H9 (cell line): ENCODE results near the gene SNTG2. TPM values are rescaled to one million over a fixed set of nuclear protein-coding genes. Genes with fewer than 3 reads are reported as not detected.

ENCODE experiments used
- DNase-seq: peaks from one replicate; pipeline ENCODE4 v3.0.0-alpha.2; 2017
- H2AFZ ChIP-seq: one replicate; pipeline ENCODE4 v1.6.1; 2013; ENCODE audit warnings: mild to moderate bottlenecking, low read length, control low read depth, moderate library complexity
- H2AK5ac ChIP-seq: 2 replicates; pipeline ENCODE4 v1.6.1; 2013; ENCODE audit warnings: low read length, control low read depth, mixed read lengths; ENCODE audit not compliant: insufficient read length
- H2BK120ac ChIP-seq: one replicate; pipeline ENCODE4 v1.6.1; 2013; ENCODE audit warnings: low read depth, mild to moderate bottlenecking, low read length, control low read depth, inconsistent platforms; ENCODE audit not compliant: poor library complexity, severe bottlenecking
- H2BK12ac ChIP-seq: 2 replicates; pipeline ENCODE4 v1.6.1; 2013; ENCODE audit warnings: low read length, control low read depth, mixed read lengths, low read depth; ENCODE audit not compliant: insufficient read length
- H2BK15ac ChIP-seq: 2 replicates; pipeline ENCODE4 v1.6.1; 2013; ENCODE audit warnings: low read depth, low read length, control low read depth
- H2BK20ac ChIP-seq: one replicate; pipeline ENCODE4 v1.6.1; 2013; ENCODE audit warnings: low read depth, mild to moderate bottlenecking, low read length, control low read depth, inconsistent platforms; ENCODE audit not compliant: poor library complexity, severe bottlenecking
- H2BK5ac ChIP-seq: 2 replicates; pipeline ENCODE4 v1.6.1; 2013; ENCODE audit warnings: low read length, control low read depth, mixed read lengths; ENCODE audit not compliant: insufficient read length
- H3K14ac ChIP-seq: 2 replicates; pipeline ENCODE4 v1.6.1; 2013; ENCODE audit warnings: low read length, control low read depth; ENCODE audit not compliant: insufficient read depth
- H3K18ac ChIP-seq: 2 replicates; pipeline ENCODE4 v1.6.1; 2013; ENCODE audit warnings: low read depth, mild to moderate bottlenecking, mixed read lengths, low read length, control low read depth; ENCODE audit not compliant: insufficient read length
- H3K23ac ChIP-seq: 2 replicates; pipeline ENCODE4 v1.6.1; 2013; ENCODE audit warnings: low read length, control low read depth, mixed read lengths, low read depth; ENCODE audit not compliant: insufficient read length
- H3K23me2 ChIP-seq: 2 replicates; pipeline ENCODE4 v1.6.1; 2013; ENCODE audit warnings: low read depth, mild to moderate bottlenecking, mixed read lengths, low read length, control low read depth; ENCODE audit not compliant: insufficient read length, poor library complexity, severe bottlenecking
- H3K27ac ChIP-seq: 2 replicates; pipeline ENCODE4 v1.5.1; 2013; ENCODE audit warnings: low read length, control low read depth, mixed read lengths, low read depth; ENCODE audit not compliant: insufficient read length
- H3K27me3 ChIP-seq: 2 replicates; pipeline ENCODE4 v1.6.1; 2013; ENCODE audit warnings: low read length, control low read depth, inconsistent platforms; ENCODE audit not compliant: insufficient read depth
- H3K4ac ChIP-seq: 2 replicates; pipeline ENCODE4 v1.6.1; 2013; ENCODE audit warnings: low read depth, mild to moderate bottlenecking, control low read depth, inconsistent platforms, low read length, moderate library complexity
- H3K4me1 ChIP-seq: 2 replicates; pipeline ENCODE4 v1.6.1; 2013; ENCODE audit warnings: low read length, control low read depth, inconsistent platforms; ENCODE audit not compliant: insufficient read depth
- H3K4me2 ChIP-seq: 2 replicates; pipeline ENCODE4 v1.6.1; 2013; ENCODE audit warnings: low read length, control low read depth, mixed read lengths; ENCODE audit not compliant: insufficient read length, insufficient read depth
- H3K56ac ChIP-seq: 2 replicates; pipeline ENCODE4 v1.6.1; 2013; ENCODE audit warnings: low read depth, mild to moderate bottlenecking, mixed read lengths, low read length, control low read depth; ENCODE audit not compliant: insufficient read length
- H3K79me1 ChIP-seq: 2 replicates; pipeline ENCODE4 v1.6.1; 2013; ENCODE audit warnings: low read depth, mild to moderate bottlenecking, moderate library complexity, low read length, control low read depth, inconsistent platforms; ENCODE audit not compliant: insufficient read depth, poor library complexity, severe bottlenecking
- H3K79me2 ChIP-seq: 2 replicates; pipeline ENCODE4 v1.6.1; 2013; ENCODE audit warnings: low read length, control low read depth, inconsistent platforms; ENCODE audit not compliant: insufficient read depth
- H3K9ac ChIP-seq: 2 replicates; pipeline ENCODE4 v1.6.1; 2013; ENCODE audit warnings: low read length, control low read depth, mixed read lengths; ENCODE audit not compliant: insufficient read length; ENCODE audit errors: extremely low read depth
- H3K9me3 ChIP-seq: one replicate; pipeline ENCODE4 v1.6.1; 2013; ENCODE audit warnings: low read depth, low read length, inconsistent platforms; ENCODE audit not compliant: control insufficient read depth
- H3T11ph ChIP-seq: one replicate; pipeline ENCODE4 v1.6.1; 2013; ENCODE audit warnings: mild to moderate bottlenecking, low read length, control low read depth, inconsistent platforms
- H4K20me1 ChIP-seq: one replicate; pipeline ENCODE4 v1.6.1; 2013; ENCODE audit not compliant: control insufficient read depth, insufficient read length, insufficient read depth
- H4K5ac ChIP-seq: 2 replicates; pipeline ENCODE4 v1.6.1; 2013; ENCODE audit warnings: low read depth, mild to moderate bottlenecking, mixed read lengths, low read length, control low read depth; ENCODE audit not compliant: insufficient read length
- H4K8ac ChIP-seq: replicated peaks from 2 replicates; pipeline ENCODE4 v1.6.1; 2013; ENCODE audit warnings: low read length, control low read depth, mixed read lengths, low read depth; ENCODE audit not compliant: insufficient read length
- H4K91ac ChIP-seq: 2 replicates; pipeline ENCODE4 v1.6.1; 2013; ENCODE audit warnings: low read depth, mild to moderate bottlenecking, moderate library complexity, mixed read lengths, low read length, control low read depth; ENCODE audit not compliant: insufficient read length
- H3K27ac Mint-ChIP-seq, 3 experiments: 2 replicates in 2 of 3; 3 replicates in 1 of 3; pipeline ENCODE4 v1.8.0; 2020 to 2021; ENCODE audit warnings: mixed read lengths in 3 of 3, mild to moderate bottlenecking in 1 of 3, moderate library complexity in 1 of 3
- H3K27me3 Mint-ChIP-seq: 2 replicates; pipeline ENCODE4 v1.8.0; 2021; ENCODE audit warnings: low read depth, mild to moderate bottlenecking, moderate library complexity, mixed read lengths
- H3K36me3 Mint-ChIP-seq, 3 experiments: 2 replicates in 2 of 3; 3 replicates in 1 of 3; pipeline ENCODE4 v1.8.0; 2020 to 2021; ENCODE audit warnings: low read depth in 3 of 3, mixed read lengths in 3 of 3; ENCODE audit not compliant: insufficient read depth in 1 of 3
- H3K4me1 Mint-ChIP-seq, 2 experiments: 2 replicates each; pipeline ENCODE4 v1.8.0; 2020; ENCODE audit warnings: mixed read lengths in 2 of 2
- H3K4me3 Mint-ChIP-seq, 2 experiments: 2 replicates in 1 of 2; 3 replicates in 1 of 2; pipeline ENCODE4 v1.8.0; 2020 to 2021; ENCODE audit warnings: mild to moderate bottlenecking in 2 of 2, mixed read lengths in 2 of 2, moderate library complexity in 1 of 2
- H3K9me3 Mint-ChIP-seq, 2 experiments: 2 replicates in 1 of 2; 3 replicates in 1 of 2; pipeline ENCODE4 v1.8.0; 2020; ENCODE audit warnings: mild to moderate bottlenecking in 2 of 2, mixed read lengths in 2 of 2, moderate library complexity in 1 of 2
- WGBS: extraction: QIAGEN DNeasy Blood & Tissue Kit; methylation state at CpG from one replicate; pipeline ENCODE4 v1.1.7; 2013; ENCODE audit warnings: missing lambda C conversion rate, low lambda C conversion rate, mixed read lengths; ENCODE audit not compliant: insufficient read length; ENCODE audit errors: extremely low coverage; 5-methylcytosine and 5-hydroxymethylcytosine counted together
- total RNA-seq: library from RNA; stranded (reverse); gene quantifications from 2 replicates; pipeline ENCODE4 v1.2.1, GENCODE V29; 2021
- TF ChIP-seq, protein P1 (sequence below): fragments of 200-600 bp; sonication (generic); conservative IDR thresholded peaks from 3 replicates; pipeline ENCODE4 v1.8.0; 2021; ENCODE audit warnings: antibody characterized with exemption, mild to moderate bottlenecking

Gene SNTG2
- total RNA-seq, 1 experiment from 2014 or later = 13.2 TPM

DNA sequence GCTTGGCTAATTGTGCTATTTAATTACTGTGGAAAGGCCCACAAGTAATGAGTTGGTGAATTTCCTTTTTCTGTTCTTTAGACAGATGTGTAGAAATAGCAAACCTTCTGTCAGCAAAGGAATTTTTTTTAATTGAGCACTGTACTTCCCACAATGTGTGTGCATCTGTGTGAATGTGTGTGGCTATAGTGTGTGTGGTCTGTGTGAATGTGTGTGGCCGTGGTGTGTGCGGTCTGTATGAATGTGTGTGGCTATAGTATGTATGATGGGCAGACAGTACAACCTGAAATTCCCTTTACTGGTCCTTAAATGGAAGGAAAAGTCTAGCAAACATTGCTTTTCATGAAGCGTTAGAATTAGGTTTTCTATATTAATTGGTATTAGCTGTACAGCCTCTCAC, 259.1 kb downstream of the SNTG2 start:
- Histone ChIP-seq H2AK5ac (no peak overlapping the region), H4K5ac (no peak overlapping the region), H3K23me2 (no peaks in the 10 kb centered on the region), H3K9ac (no peak overlapping the region), H4K91ac (no peak overlapping the region), H3K27me3 (no peaks in the 10 kb centered on the region), H2BK20ac (no peak overlapping the region), H3K27ac (no peak overlapping the region), H3K14ac (no peak overlapping the region), H3K79me2 (no peaks in the 10 kb centered on the region), H3K4me1 (no peaks in the 10 kb centered on the region), H3K56ac (no peak overlapping the region), H4K20me1 (no peaks in the 10 kb centered on the region), H2AFZ (no peak overlapping the region), H3K18ac (no peak overlapping the region), H3K79me1 (no peaks in the 10 kb centered on the region), H3K4ac (no peak overlapping the region), H3K9me3 (no peaks in the 10 kb centered on the region), H3K4me2 (no peak overlapping the region), H3K23ac (no peak overlapping the region), H4K8ac (no peak overlapping the region), H2BK12ac (no peak overlapping the region), H2BK5ac (no peak overlapping the region), H2BK15ac (no peak overlapping the region), H2BK120ac (no peak overlapping the region), H3T11ph (no peak overlapping the region)
- TF ChIP-seq, protein P1, sequence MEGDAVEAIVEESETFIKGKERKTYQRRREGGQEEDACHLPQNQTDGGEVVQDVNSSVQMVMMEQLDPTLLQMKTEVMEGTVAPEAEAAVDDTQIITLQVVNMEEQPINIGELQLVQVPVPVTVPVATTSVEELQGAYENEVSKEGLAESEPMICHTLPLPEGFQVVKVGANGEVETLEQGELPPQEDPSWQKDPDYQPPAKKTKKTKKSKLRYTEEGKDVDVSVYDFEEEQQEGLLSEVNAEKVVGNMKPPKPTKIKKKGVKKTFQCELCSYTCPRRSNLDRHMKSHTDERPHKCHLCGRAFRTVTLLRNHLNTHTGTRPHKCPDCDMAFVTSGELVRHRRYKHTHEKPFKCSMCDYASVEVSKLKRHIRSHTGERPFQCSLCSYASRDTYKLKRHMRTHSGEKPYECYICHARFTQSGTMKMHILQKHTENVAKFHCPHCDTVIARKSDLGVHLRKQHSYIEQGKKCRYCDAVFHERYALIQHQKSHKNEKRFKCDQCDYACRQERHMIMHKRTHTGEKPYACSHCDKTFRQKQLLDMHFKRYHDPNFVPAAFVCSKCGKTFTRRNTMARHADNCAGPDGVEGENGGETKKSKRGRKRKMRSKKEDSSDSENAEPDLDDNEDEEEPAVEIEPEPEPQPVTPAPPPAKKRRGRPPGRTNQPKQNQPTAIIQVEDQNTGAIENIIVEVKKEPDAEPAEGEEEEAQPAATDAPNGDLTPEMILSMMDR = no peak
- Mint-ChIP-seq H3K27me3 (no peaks in the 10 kb centered on the region), H3K4me1 (no peaks in the 10 kb centered on the region), H3K4me3 (no peak overlapping the region), H3K27ac (no peak overlapping the region), H3K36me3 (peaks cover 34 to 56% (median 56%) of the 10 kb centered on the region in 3 experiments), H3K9me3 (peaks cover 21 to 33% of the 10 kb centered on the region in 2 experiments; a peak in 4 of 5 replicates)
- no CpG with 5 or more reads among the region's 3 CpGs for WGBS
- no peak for DNase-seq
